Measurements from ENCODE around the gene BRD7. TPM values are rescaled to one million over a fixed set of nuclear protein-coding genes. Genes with fewer than 3 reads are reported as not detected.

Gene BRD7
- total and polyA plus RNA-seq, 2 of the 13 experiments (the other 11 are each of a cell fraction or from before 2014, with no cell fraction given), result 82.3 to 149 TPM

DNA sequence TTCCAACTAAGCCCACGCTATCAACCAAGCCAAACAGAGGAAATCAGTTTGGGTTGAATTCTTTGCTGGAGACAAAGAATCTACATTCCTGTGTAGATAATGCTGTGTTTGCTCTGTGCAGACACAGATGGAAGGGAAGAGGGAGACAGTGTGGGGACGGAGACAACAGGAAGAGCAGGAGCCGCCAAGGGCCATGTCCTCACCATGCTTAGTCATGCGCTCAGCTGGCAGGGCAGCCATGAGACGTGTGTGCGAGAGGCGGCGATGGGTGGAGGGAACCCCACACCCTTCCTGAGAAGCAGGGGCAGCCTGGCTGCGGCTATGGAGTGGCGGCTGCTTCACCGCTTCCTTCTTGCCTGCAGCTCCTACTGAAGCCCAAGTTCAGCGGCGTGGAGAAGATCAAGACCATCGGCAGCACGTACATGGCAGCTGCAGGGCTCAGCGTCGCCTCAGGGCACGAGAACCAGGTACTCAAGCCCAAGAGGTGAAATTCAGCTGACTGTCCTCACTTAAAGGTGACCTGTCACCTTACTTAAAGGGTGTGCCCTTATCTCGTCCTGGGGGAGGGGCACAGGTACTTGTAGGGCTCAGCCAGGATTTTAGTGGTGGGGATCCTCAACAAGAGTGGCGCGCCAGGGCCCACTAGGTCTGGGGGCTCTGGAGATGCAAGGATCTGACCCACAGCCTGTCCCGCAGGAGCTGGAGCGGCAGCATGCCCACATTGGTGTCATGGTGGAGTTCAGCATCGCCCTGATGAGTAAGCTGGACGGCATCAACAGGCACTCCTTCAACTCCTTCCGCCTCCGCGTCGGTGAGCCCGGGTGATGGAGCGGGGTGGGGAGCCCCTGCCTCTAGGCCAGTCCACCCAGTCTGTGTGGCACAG is 55.0 kb downstream of the BRD7 start (continued):
- TF ChIP-seq ZNF639 (CRISPR knock-in tag; conservative IDR thresholded peaks at IDR 0.05) (no peak), ETV5 (CRISPR knock-in tag; IDR thresholded peaks at IDR 0.05; ENCODE audit: borderline replicate concordance) (peak; percentile 91), TEAD3 (CRISPR knock-in tag; optimal IDR thresholded peaks at IDR 0.05; ENCODE audit: borderline replicate concordance) (peak; percentile 89), ZNF839 (CRISPR knock-in tag; IDR thresholded peaks at IDR 0.05; ENCODE audit: borderline replicate concordance) (no peak), FOXO1 (CRISPR knock-in tag; IDR thresholded peaks at IDR 0.05) (peak; percentile 85), ZNF768 (CRISPR knock-in tag; IDR thresholded peaks at IDR 0.05) (peak; percentile 40; the same call in 1 of the 2 replicates), ATAD3A (CRISPR knock-in tag; IDR thresholded peaks at IDR 0.05) (no peak), AGO2 (optimal IDR thresholded peaks at IDR 0.05; ENCODE audit: low read depth, low read length) (peak; percentile 73), ZNF318 (CRISPR knock-in tag; IDR thresholded peaks at IDR 0.05) (no peak), PTBP1 (IDR thresholded peaks at IDR 0.05; ENCODE audit: low read depth, low read length, poor library complexity, severe bottlenecking) (no peak), RXRA (CRISPR knock-in tag; IDR thresholded peaks at IDR 0.05) (peak; percentile 80)
- TF ChIP-seq, protein P1, sequence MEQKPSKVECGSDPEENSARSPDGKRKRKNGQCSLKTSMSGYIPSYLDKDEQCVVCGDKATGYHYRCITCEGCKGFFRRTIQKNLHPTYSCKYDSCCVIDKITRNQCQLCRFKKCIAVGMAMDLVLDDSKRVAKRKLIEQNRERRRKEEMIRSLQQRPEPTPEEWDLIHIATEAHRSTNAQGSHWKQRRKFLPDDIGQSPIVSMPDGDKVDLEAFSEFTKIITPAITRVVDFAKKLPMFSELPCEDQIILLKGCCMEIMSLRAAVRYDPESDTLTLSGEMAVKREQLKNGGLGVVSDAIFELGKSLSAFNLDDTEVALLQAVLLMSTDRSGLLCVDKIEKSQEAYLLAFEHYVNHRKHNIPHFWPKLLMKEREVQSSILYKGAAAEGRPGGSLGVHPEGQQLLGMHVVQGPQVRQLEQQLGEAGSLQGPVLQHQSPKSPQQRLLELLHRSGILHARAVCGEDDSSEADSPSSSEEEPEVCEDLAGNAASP (CRISPR knock-in tag; IDR thresholded peaks at IDR 0.05; ENCODE audit: borderline replicate concordance), result peak; percentile 74; the same call in 1 of the 2 replicates
- TF ChIP-seq, protein P2, sequence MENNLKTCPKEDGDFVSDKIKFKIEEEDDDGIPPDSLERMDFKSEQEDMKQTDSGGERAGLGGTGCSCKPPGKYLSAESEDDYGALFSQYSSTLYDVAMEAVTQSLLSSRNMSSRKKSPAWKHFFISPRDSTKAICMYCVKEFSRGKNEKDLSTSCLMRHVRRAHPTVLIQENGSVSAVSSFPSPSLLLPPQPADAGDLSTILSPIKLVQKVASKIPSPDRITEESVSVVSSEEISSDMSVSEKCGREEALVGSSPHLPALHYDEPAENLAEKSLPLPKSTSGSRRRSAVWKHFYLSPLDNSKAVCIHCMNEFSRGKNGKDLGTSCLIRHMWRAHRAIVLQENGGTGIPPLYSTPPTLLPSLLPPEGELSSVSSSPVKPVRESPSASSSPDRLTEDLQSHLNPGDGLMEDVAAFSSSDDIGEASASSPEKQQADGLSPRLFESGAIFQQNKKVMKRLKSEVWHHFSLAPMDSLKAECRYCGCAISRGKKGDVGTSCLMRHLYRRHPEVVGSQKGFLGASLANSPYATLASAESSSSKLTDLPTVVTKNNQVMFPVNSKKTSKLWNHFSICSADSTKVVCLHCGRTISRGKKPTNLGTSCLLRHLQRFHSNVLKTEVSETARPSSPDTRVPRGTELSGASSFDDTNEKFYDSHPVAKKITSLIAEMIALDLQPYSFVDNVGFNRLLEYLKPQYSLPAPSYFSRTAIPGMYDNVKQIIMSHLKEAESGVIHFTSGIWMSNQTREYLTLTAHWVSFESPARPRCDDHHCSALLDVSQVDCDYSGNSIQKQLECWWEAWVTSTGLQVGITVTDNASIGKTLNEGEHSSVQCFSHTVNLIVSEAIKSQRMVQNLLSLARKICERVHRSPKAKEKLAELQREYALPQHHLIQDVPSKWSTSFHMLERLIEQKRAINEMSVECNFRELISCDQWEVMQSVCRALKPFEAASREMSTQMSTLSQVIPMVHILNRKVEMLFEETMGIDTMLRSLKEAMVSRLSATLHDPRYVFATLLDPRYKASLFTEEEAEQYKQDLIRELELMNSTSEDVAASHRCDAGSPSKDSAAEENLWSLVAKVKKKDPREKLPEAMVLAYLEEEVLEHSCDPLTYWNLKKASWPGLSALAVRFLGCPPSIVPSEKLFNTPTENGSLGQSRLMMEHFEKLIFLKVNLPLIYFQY (CRISPR knock-in tag; IDR thresholded peaks at IDR 0.05; ENCODE audit: borderline replicate concordance), result no peak

Data from HepG2 (cell line).